HG02642 (cell line): ENCODE results near the gene ALPK3.

ENCODE experiments used
- ATAC-seq: cut with Tn5 transposase; IDR thresholded peaks from one replicate; pipeline ENCODE4 v1.9.1; 2021; ENCODE audit warnings: mild to moderate bottlenecking; ENCODE audit not compliant: unreplicated experiment, poor library complexity

The ALPK3 gene

GRCh38 chr15:84822653-84823281 is 5.6 kb downstream of the ALPK3 start:
- ATAC-seq, result no peak

- no peak for ATAC-seq
These were observed 6.2 kb downstream of the ALPK3 start for GRCh38 chr15:84823282-84823878.

- ATAC-seq, result no peak
These were observed 7.3 kb downstream of the ALPK3 start for GRCh38 chr15:84824260-84825007.

GRCh38 chr15:84826369-84826823 is 9.2 kb downstream of the ALPK3 start:
- ATAC-seq, result no peak

GRCh38 chr15:84827246-84827645 is 10.1 kb downstream of the ALPK3 start:
- no peak for ATAC-seq

DNA sequence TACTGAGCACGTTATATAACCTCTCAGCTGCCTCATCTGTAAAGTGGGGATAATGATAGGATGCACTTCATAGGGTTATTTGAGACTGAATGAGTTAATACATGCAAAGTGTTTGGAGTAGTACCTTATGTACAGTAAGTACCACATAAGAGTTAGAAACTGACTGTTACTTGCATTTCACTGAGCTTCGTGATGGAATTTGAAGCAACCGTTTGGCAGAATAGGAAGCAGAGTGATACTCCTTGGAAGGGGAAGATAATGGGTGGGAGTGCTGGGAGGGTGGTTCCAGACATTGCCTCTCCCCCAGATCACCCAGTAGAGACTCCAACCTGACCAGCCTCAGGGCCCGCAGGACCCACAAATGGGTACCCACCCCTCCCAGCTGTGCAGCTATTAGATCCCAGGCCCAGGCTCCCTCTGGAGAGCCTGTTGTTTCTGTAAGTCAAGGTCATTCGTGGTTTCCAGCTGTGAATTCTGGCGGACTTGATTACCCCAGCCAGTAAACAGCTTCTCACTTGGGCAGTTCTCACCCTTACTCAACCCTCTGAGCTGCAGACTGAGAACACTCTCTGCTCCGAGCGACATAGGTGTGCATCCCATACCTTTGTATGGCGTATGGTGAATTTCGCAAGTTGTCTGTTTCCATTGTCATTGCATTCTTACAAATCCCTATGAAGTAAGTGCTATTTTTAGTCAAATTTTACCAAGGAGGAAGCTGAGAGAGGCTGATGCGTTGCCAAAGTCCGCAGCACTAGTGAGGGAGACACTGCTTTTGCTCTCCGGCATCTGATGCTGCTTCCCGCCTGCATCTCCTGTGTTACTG is 11.1 kb downstream of the ALPK3 start:
- no peak for ATAC-seq

DNA sequence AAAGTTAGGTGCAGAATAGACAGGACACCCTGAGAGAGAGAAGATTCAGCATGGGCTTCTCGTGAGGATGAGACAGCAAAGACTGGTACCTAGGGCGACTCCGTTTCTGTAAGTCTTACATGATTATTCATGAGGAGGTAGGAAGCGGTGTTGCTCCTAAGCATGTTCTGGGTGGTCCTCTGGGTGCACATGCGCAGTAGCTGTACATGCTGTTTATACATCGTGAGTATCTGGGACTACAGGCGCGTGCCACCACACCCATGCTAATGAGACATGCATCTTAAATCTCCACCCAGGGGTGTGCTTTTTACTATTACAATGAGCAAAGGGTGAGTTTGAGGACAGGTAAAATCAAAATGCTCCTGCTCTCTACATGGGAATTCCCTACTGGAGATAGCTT is 12.3 kb downstream of the ALPK3 start:
- ATAC-seq, result no peak

DNA sequence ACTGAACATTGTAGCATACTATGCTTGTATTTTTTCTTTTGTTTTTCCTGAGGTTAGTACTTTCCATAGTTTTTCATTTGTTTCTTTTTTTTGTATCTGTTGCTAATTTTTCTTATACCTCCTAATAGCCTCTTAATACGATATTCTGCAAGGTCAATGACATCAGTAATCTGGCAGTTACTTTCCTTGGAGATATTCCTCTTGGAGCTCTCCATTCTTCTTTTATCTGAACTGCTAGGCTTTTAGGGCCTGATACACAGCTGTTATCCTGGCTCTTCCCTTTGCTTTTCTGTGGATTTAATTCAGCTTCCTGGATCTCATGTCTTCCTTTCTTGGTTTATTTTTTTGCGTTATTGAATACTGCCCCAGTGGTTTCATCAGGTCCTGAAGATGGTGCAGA is 12.9 kb downstream of the ALPK3 start:
- no peak for ATAC-seq

- ATAC-seq, result no peak
These were observed 13.9 kb downstream of the ALPK3 start for GRCh38 chr15:84831028-84831427.

DNA sequence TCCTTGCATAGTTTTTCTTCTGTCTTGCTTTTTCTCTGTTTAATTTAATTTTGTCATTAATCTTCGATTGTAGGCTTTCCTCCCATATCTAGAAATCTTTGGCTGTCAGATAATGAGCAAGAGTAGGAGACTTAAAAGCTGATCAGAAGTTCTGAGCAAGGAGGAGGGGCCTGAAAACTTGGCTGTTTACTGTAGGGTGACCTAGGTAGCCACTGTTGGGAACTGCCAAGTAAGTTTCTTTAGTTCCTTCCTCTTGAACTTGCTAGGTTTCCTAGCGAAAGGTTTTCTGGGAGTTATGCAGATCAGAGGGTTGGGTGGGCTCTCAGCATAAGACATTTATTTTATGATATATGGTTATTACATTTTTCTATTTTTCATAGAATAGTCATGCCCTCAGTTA is 14.5 kb downstream of the ALPK3 start:
- ATAC-seq, result no peak

DNA sequence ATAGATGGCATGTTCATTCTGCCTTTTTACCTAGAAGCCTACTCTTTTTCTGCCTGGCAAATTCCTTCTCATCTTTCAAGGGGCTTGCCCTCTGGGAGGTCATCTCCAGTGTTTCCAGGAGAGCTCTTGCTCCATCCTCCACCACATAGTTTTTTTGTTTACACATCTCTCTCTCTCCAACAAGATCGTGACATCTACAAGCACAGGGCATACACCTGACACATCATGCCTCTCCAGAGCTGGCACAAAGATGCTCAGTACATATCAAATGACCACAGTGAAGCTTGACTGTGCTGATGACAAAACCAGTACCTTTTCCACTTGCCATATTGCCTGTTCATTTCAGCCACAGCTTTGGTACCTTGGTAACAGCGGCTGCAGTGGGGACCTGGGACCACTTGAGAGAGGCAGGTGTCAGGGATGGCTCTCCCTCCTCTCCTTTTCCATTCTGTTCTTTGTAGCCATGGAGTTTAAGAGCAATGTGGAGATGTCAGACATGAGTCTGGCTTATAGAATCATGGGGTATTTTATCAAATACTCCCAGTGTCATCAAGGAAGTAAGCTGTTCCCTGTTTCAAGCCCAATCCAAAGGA is 15.4 kb downstream of the ALPK3 start:
- ATAC-seq, result no peak

GRCh38 chr15:84833447-84834228 is 16.5 kb downstream of the ALPK3 start:
- ATAC-seq, result no peak

- no peak for ATAC-seq
These were observed 17.2 kb downstream of the ALPK3 start for GRCh38 chr15:84834229-84834955.

DNA sequence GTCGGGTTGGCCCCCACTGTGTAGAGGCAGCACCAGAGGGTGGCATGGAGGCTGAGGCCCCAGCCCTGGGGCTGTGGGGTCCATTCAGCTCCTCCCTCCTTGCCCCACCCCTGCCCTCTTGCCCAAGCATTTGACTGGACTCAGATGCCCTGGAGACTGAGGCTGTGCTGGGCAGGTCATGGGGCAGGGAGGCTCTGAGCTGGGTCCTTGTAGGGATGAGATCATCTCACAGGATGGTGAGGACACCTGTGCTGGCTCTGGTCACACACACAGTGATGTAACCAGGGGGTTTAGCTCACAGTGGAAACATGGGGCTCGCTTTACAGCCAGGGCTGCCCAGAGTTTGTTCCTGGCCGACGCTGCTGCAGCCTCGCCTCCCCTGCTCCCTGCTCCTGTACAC is 17.8 kb downstream of the ALPK3 start:
- ATAC-seq, result no peak

DNA sequence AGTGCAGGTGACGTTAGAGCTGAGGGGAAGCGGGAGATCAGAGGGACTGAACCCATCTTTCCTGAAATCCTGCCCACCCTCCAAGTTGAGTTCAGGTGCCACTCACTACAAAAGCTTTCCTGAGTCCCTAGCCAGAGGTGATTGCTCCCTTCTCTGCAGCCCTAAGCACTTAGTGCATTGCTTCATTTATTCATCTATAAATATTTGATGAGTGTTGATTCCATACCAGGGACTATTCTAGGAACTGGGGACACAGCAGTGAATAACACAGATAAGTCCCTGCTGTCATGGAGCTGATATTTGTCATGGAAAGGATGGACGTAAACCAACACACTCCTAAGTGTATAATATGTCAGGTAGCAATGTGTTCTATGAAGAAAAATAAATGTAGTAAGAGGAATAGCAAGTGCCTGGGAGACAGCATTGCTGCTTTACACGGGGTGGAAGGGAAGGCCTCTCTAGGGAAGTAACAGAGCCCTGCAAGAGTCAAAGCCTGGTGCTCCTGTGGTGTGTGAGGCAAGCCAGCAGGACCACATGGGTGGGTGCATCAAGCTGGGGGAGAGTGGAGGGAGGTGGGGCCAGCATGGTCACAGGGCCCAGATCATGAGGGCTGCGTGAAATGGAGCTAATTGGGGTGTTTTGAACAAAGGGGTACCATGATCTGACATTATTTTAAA is 18.6 kb downstream of the ALPK3 start:
- ATAC-seq, result no peak

GRCh38 chr15:84836844-84837243 is 19.7 kb downstream of the ALPK3 start:
- no peak for ATAC-seq

- ATAC-seq, result no peak
These were observed 22.6 kb downstream of the ALPK3 start for GRCh38 chr15:84839714-84840113.

DNA sequence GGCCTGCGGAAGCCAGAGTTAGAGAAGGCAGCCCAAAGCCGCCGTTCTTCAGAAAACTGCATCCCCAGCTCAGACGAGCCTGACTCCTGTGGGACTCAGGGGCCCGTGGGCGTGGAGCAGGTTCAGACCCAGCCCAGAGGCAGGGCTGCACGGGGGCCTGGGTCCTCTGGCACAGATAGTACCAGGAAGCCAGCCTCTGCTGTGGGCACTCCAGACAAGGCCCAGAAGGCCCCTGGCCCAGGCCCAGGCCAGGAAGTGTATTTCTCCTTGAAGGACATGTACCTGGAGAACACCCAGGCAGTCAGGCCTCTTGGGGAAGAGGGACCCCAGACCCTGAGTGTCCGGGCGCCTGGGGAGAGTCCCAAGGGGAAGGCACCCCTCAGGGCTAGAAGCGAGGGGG is 23.1 kb downstream of the ALPK3 start:
- no peak for ATAC-seq
